B cell (primary cell): ENCODE measurements around the gene NAV2. TPM values are rescaled to one million over a fixed set of nuclear protein-coding genes. Genes with fewer than 3 reads are reported as not detected.

Experiments
- ATAC-seq: fragments of 200-7000 bp; cut with Tn5 transposase; one replicate; pipeline ENCODE4 v1.10.0; 2021; ENCODE audit warnings: low read depth, mild to moderate bottlenecking, moderate number of reproducible peaks, moderate library complexity
- CTCF ChIA-PET: fragments of 350-600 bp; sonication (Branson Sonifier 250); formaldehyde crosslinking; loops from one replicate; lab custom pipeline; 2021; ENCODE audit warnings: antibody characterized with exemption, inconsistent platforms; lab: Charles Lee
- POLR2A ChIA-PET: fragments of 350-600 bp; sonication (Branson Sonifier 250); formaldehyde crosslinking; loops from one replicate; lab custom pipeline; 2021; ENCODE audit warnings: antibody characterized with exemption; lab: Charles Lee
- DNase-seq: peaks from one replicate; pipeline ENCODE4 v3.0.0; 2013
- H2AFZ ChIP-seq: 2 replicates; pipeline ENCODE4 v1.6.1; 2012; ENCODE audit warnings: mild to moderate bottlenecking, low read depth, low read length; ENCODE audit not compliant: insufficient read depth, poor library complexity, severe bottlenecking
- H3K27ac ChIP-seq, 2 donors: 1 replicate in 1 of 2; 2 replicates in 1 of 2; pipeline ENCODE4 v1.5.1; 2012 to 2013; ENCODE audit warnings: low read length in 2 of 2, mild to moderate bottlenecking in 2 of 2, moderate library complexity in 1 of 2
- H3K27me3 ChIP-seq, 4 experiments: fragments of 200-600 bp in 1 of 4; sonication (generic) in 1 of 4; replicated peaks in 1 of 4; 1 replicate in 2 of 4; 2 replicates in 2 of 4; pipeline versions ENCODE4 v1.6.1 to v1.7.0; 2013 to 2016; ENCODE audit warnings: low read length in 3 of 4, mild to moderate bottlenecking in 2 of 4, mixed read lengths in 1 of 4, moderate library complexity in 1 of 4; ENCODE audit not compliant: insufficient read depth in 4 of 4, control insufficient read depth in 3 of 4; ENCODE audit errors: control extremely low read depth in 1 of 4
- H3K36me3 ChIP-seq, 2 experiments: replicated peaks in 1 of 2; 1 replicate in 1 of 2; 2 replicates in 1 of 2; pipeline versions ENCODE4 v1.6.1 to v1.7.1; 2013; ENCODE audit warnings: low read length in 1 of 2; ENCODE audit not compliant: insufficient read depth in 2 of 2, control insufficient read depth in 1 of 2; ENCODE audit errors: control extremely low read depth in 1 of 2, extremely low read depth in 1 of 2
- H3K4me1 ChIP-seq, 2 donors: fragments of 200-600 bp in 1 of 2; sonication (generic) in 1 of 2; 1 replicate in 1 of 2; 2 replicates in 1 of 2; pipeline versions ENCODE4 v1.5.1 to v1.6.1; 2013 to 2017; ENCODE audit warnings: low read length in 2 of 2; ENCODE audit not compliant: control insufficient read depth in 2 of 2, insufficient read depth in 2 of 2
- H3K4me2 ChIP-seq: replicated peaks from 2 replicates; pipeline ENCODE3; 2012; ENCODE audit warnings: mild to moderate bottlenecking, low read depth, low read length; ENCODE audit not compliant: poor library complexity, severe bottlenecking
- H3K4me3 ChIP-seq, 5 experiments: fragments of 200-600 bp in 1 of 5; sonication (generic) in 1 of 5; 1 replicate in 3 of 5; 2 replicates in 2 of 5; pipeline versions ENCODE4 v1.5.1 to v1.7.0; 2011 to 2016; ENCODE audit warnings: low read length in 4 of 5, mild to moderate bottlenecking in 4 of 5, low read depth in 2 of 5, control low read depth in 1 of 5, moderate library complexity in 1 of 5; ENCODE audit not compliant: insufficient read depth in 1 of 5; ENCODE audit errors: control extremely low read depth in 1 of 5, extremely low read depth in 1 of 5
- H3K79me2 ChIP-seq: fragments of 200-600 bp; sonication (generic); one replicate; pipeline ENCODE4 v1.6.0; 2016; ENCODE audit warnings: low read length; ENCODE audit not compliant: control insufficient read depth, insufficient read depth
- H3K9ac ChIP-seq: fragments of 200-600 bp; sonication (generic); 2 replicates; pipeline ENCODE4 v1.6.1; 2017; ENCODE audit warnings: mild to moderate bottlenecking, low read length, moderate library complexity
- H3K9me3 ChIP-seq, 3 donors: one replicate each; pipeline versions ENCODE4 v1.6.1 to v1.7.1; 2013; ENCODE audit warnings: low read length in 2 of 3; ENCODE audit not compliant: control insufficient read depth in 2 of 3, insufficient read depth in 1 of 3; ENCODE audit errors: control extremely low read depth in 1 of 3
- H4K20me1 ChIP-seq: 2 replicates; pipeline ENCODE4 v1.6.0; 2012; ENCODE audit warnings: mild to moderate bottlenecking, low read length; ENCODE audit not compliant: insufficient read depth, control insufficient read depth, poor library complexity, severe bottlenecking
- H3K27ac Mint-ChIP-seq: one replicate; pipeline ENCODE4 v1.8.0; 2021; ENCODE audit warnings: mixed read lengths
- H3K27me3 Mint-ChIP-seq: one replicate; pipeline ENCODE4 v1.8.0; 2021; ENCODE audit warnings: mixed read lengths
- H3K4me1 Mint-ChIP-seq: one replicate; pipeline ENCODE4 v1.8.0; 2021; ENCODE audit warnings: mixed read lengths
- H3K4me3 Mint-ChIP-seq: one replicate; pipeline ENCODE4 v1.8.0; 2021; ENCODE audit warnings: mixed read lengths
- H3K9me3 Mint-ChIP-seq: one replicate; pipeline ENCODE4 v1.8.0; 2022; ENCODE audit warnings: mixed read lengths; ENCODE audit not compliant: insufficient read depth
- EZH2 ChIP-seq: IDR thresholded peaks from 2 replicates; pipeline ENCODE4 v1.6.1; 2012; ENCODE audit warnings: borderline replicate concordance, low read depth, mild to moderate bottlenecking, moderate library complexity, low read length; ENCODE audit not compliant: insufficient read depth, poor library complexity, severe bottlenecking
- WGBS: methylation state at CpG from one replicate; pipeline ENCODE4 v1.1.5; 2013; ENCODE audit warnings: missing lambda C conversion rate; ENCODE audit not compliant: insufficient coverage; 5-methylcytosine and 5-hydroxymethylcytosine counted together
- intact Hi-C: fragments of 100-400 bp; cut with micrococcal nuclease; formaldehyde crosslinking; loops from one replicate; pipeline ENCODE4 v1.10.0; 2022
- polyA plus RNA-seq: library from polyadenylated mRNA; depleted of rRNA; stranded (reverse); fragments of >200 nt; gene quantifications from 2 replicates; pipeline ENCODE4 v1.2.3, GENCODE V29; 2012
- total RNA-seq, 2 donors: library from RNA; stranded (reverse); fragments of 120-200 nt in 1 of 2; gene quantifications; 1 replicate in 1 of 2; 2 replicates in 1 of 2; pipeline versions ENCODE4 v1.2.3 to v1.2.4, GENCODE V29; 2013 to 2022
- TF ChIP-seq, protein P1 (sequence below): fragments of 200-600 bp; IDR thresholded peaks from one replicate; pipeline ENCODE4 v1.8.0; 2022; ENCODE audit warnings: antibody characterized with exemption, mild to moderate bottlenecking

NAV2 gene
- total and polyA plus RNA-seq, 2 donors (not counting 1 experiment from before 2014, with no cell fraction given): 0.82 to 22.2 TPM

DNA sequence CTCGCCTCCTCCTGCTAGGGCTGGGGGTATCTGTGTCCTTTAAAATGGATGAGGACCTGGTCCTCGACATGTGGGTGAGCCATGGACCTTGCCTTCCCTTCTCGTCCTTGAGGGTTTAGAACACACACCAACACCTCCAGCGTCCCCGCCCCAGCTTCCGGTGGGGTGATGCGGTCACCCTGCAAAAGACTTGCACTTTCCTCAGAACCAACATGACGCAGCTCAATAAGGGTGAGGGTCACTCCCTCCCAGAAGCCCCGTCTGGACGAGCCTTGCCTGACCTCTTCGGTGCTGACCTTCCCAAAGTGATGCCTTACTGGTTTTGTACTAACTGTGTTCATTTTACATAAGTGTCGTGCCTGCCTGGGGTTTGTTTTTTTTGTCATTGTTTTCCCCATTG is 406.7 kb downstream of the NAV2 start:
- ATAC-seq (no peak), DNase-seq (no peak)
- Histone ChIP-seq H3K9ac (no peak overlapping the region), H2AFZ (no peak overlapping the region), H3K4me3 (no peak overlapping the region), H3K27me3 (no peaks in the 10 kb centered on the region), H3K27ac (no peak overlapping the region), H4K20me1 (no peaks in the 10 kb centered on the region), H3K36me3 (no peaks in the 10 kb centered on the region), H3K79me2 (no peaks in the 10 kb centered on the region), H3K4me2 (no peak overlapping the region), H3K9me3 (peaks cover 0 to 3% (median 0%) of the 10 kb centered on the region in 3 donors), H3K4me1 (no peaks in the 10 kb centered on the region)
- H3K4me1 Mint-ChIP-seq: no peaks in the 10 kb centered on the region
- TF ChIP-seq EZH2: no peak
- TF ChIP-seq, protein P1, sequence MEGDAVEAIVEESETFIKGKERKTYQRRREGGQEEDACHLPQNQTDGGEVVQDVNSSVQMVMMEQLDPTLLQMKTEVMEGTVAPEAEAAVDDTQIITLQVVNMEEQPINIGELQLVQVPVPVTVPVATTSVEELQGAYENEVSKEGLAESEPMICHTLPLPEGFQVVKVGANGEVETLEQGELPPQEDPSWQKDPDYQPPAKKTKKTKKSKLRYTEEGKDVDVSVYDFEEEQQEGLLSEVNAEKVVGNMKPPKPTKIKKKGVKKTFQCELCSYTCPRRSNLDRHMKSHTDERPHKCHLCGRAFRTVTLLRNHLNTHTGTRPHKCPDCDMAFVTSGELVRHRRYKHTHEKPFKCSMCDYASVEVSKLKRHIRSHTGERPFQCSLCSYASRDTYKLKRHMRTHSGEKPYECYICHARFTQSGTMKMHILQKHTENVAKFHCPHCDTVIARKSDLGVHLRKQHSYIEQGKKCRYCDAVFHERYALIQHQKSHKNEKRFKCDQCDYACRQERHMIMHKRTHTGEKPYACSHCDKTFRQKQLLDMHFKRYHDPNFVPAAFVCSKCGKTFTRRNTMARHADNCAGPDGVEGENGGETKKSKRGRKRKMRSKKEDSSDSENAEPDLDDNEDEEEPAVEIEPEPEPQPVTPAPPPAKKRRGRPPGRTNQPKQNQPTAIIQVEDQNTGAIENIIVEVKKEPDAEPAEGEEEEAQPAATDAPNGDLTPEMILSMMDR: no peak
- POLR2A ChIA-PET: no interaction called here
- intact Hi-C loops: no loop called here
- H3K27ac Mint-ChIP-seq: no peak overlapping the region
- H3K9me3 Mint-ChIP-seq: no peaks in the 10 kb centered on the region
- 94% methylated on average over 8 of the region's 12 CpGs for WGBS
- CTCF ChIA-PET: no interaction called here
- peaks cover 27% of the 10 kb centered on the region for H3K27me3 Mint-ChIP-seq
- no peak overlapping the region for H3K4me3 Mint-ChIP-seq

DNA sequence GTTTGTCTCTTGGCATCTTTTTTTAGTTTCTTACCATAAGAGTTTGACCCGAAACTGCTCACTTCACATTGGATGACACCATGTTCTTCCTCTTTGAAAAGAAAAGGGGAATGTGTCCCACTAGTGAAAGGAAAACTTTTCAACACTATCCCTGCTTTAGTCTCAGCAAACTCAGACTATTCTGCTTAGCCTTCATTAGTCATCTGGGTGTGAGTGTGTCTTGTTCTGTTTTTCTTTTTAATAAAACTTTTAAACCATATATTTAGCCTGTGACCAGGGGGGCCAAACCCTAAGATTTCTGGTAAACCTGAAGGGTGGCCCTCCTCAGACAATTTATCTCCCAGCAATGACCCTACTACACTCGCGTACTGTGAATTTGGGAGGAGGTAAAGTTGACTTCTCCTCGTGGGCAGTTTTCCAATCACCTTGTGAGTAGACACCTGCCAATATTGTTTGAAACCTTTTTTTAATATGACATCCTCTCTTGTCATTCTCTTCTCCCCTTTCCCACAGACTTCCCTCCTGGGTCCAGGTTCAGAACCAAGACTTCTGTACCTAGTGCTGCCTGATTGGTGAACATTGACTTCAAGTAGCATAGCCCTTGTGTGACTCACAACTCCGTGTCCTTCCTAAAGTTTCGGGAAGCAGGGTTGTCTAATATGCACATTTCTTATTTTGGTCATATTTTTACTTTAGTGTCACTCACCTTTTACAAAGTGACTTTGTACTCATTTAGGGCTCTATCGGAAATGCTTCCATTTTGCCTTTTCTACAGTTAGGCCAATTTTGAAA is 407.7 kb downstream of the NAV2 start:
- Histone ChIP-seq H3K4me3 (no peak overlapping the region), H3K9ac (no peak overlapping the region), H3K36me3 (no peaks in the 10 kb centered on the region), H3K27ac (no peak overlapping the region), H4K20me1 (no peaks in the 10 kb centered on the region), H3K4me2 (no peak overlapping the region), H3K4me1 (no peaks in the 10 kb centered on the region), H3K27me3 (no peaks in the 10 kb centered on the region), H3K9me3 (no peaks in the 10 kb centered on the region), H2AFZ (no peak overlapping the region), H3K79me2 (no peaks in the 10 kb centered on the region)
- H3K27me3 Mint-ChIP-seq: peaks cover 23% of the 10 kb centered on the region
- WGBS: 87% methylated on average over 3 of the region's 7 CpGs
- ATAC-seq (no peak), DNase-seq (no peak)
- TF ChIP-seq, protein P1: no peak
- no peak for TF ChIP-seq EZH2
- ChIA-PET CTCF (no interaction called here), POLR2A (no interaction called here)
- H3K27ac Mint-ChIP-seq: no peak overlapping the region
- H3K4me1 Mint-ChIP-seq: no peaks in the 10 kb centered on the region
- no peaks in the 10 kb centered on the region for H3K9me3 Mint-ChIP-seq
- no peak overlapping the region for H3K4me3 Mint-ChIP-seq
- intact Hi-C loops: no loop called here
